ENCODE data around the gene ASPSCR1. TPM values are rescaled to one million over a fixed set of nuclear protein-coding genes. Genes with fewer than 3 reads are reported as not detected.

Gene ASPSCR1
- total RNA-seq, 3 donors from 2014 or later = 15.4 to 31.8 (median 17.9) TPM

- H3K9me3 ChIP-seq = no peaks in the 10 kb centered on the region
- intact Hi-C loops (cut with DNase I; ENCODE audit: low total_unique reads) = loop anchor here (5.0 kb wide), 1 partner anchor 644 kb away; no protein-coding TSS in a partner anchor
- no peak overlapping the region for H3K4me3 ChIP-seq
- TF ChIP-seq POLR2A (IDR thresholded peaks at IDR 0.05) = no peak
- no peaks in the 10 kb centered on the region for H3K27me3 ChIP-seq
- no peak for DNase-seq (ENCODE audit: low spot score in 2 of 2)
- peaks cover 4 to 8% of the 10 kb centered on the region in 2 donors for H3K4me1 ChIP-seq
- no peak overlapping the region for H3K27ac ChIP-seq
- no peaks in the 10 kb centered on the region for H3K36me3 ChIP-seq
Measured at GRCh38 chr17:82000803-82001570, 23.6 kb downstream of the ASPSCR1 start.

- intact Hi-C loops (cut with DNase I; ENCODE audit: low total_unique reads) = loop anchor here (5.0 kb wide), 1 partner anchor 644 kb away; no protein-coding TSS in a partner anchor
- H3K36me3 ChIP-seq = no peaks in the 10 kb centered on the region
- no peak overlapping the region for H3K4me3 ChIP-seq
- TF ChIP-seq CTCF (IDR thresholded peaks at IDR 0.05) = no peak
- TF ChIP-seq POLR2A (IDR thresholded peaks at IDR 0.05) = no peak
- no peak for TF ChIP-seq POLR2AphosphoS5 (IDR thresholded peaks at IDR 0.05)
- no peak for DNase-seq (ENCODE audit: low spot score in 2 of 2)
- no peaks in the 10 kb centered on the region for H3K27me3 ChIP-seq
- H3K4me1 ChIP-seq = peaks cover 4 to 8% of the 10 kb centered on the region in 2 donors
- no peaks in the 10 kb centered on the region for H3K9me3 ChIP-seq
- H3K27ac ChIP-seq = no peak overlapping the region
Measured at GRCh38 chr17:82001571-82002056, 24.2 kb downstream of the ASPSCR1 start.

- TF ChIP-seq CTCF (IDR thresholded peaks at IDR 0.05) (no peak), POLR2AphosphoS5 (IDR thresholded peaks at IDR 0.05) (peak; percentile 10 to 75 (median 22))
- H3K36me3 ChIP-seq = no peaks in the 10 kb centered on the region
- H3K27me3 ChIP-seq = no peaks in the 10 kb centered on the region
- no peaks in the 10 kb centered on the region for H3K9me3 ChIP-seq
- H3K27ac ChIP-seq = peak overlapping the region; percentile 52 to 65
- H3K4me1 ChIP-seq = peaks cover 4 to 8% of the 10 kb centered on the region in 2 donors
- H3K4me3 ChIP-seq = peak overlapping the region in 2 of 3 donors; percentile 16 to 46
- DNase-seq (ENCODE audit: low spot score in 2 of 2) = peak; percentile 70 to 86
- intact Hi-C loops (cut with DNase I; ENCODE audit: low total_unique reads) = loop anchor here (5.0 kb wide), 1 partner anchor 646 kb away; no protein-coding TSS in a partner anchor
Measured at GRCh38 chr17:82003411-82004381, 26.3 kb downstream of the ASPSCR1 start.

GRCh38 chr17:82004517-82005455, 27.4 kb downstream of the ASPSCR1 start:
- Histone ChIP-seq H3K27ac (peak overlapping the region in 1 of 2 donors; percentile 65), H3K4me1 (peaks cover 4 to 8% of the 10 kb centered on the region in 2 donors), H3K4me3 (no peak overlapping the region), H3K27me3 (no peaks in the 10 kb centered on the region), H3K36me3 (no peaks in the 10 kb centered on the region), H3K9me3 (no peaks in the 10 kb centered on the region)
- no peak for DNase-seq (ENCODE audit: low spot score in 2 of 2)
- TF ChIP-seq CTCF (IDR thresholded peaks at IDR 0.05) (no peak), POLR2A (IDR thresholded peaks at IDR 0.05) (no peak), POLR2AphosphoS5 (IDR thresholded peaks at IDR 0.05) (no peak)
- intact Hi-C loops (cut with DNase I; ENCODE audit: low total_unique reads) = loop anchor here (5.0 kb wide), 2 partner anchors 112 to 647 kb away; partner anchors contain the start of genes ALYREF and ANAPC11
